GM19240 (cell line): ENCODE measurements around the gene SNPH.

ENCODE experiments used
- DNase-seq: peaks from one replicate; pipeline ENCODE4 v3.0.0; 2011; ENCODE audit warnings: low spot score; ENCODE audit not compliant: insufficient read length

The SNPH gene

DNA sequence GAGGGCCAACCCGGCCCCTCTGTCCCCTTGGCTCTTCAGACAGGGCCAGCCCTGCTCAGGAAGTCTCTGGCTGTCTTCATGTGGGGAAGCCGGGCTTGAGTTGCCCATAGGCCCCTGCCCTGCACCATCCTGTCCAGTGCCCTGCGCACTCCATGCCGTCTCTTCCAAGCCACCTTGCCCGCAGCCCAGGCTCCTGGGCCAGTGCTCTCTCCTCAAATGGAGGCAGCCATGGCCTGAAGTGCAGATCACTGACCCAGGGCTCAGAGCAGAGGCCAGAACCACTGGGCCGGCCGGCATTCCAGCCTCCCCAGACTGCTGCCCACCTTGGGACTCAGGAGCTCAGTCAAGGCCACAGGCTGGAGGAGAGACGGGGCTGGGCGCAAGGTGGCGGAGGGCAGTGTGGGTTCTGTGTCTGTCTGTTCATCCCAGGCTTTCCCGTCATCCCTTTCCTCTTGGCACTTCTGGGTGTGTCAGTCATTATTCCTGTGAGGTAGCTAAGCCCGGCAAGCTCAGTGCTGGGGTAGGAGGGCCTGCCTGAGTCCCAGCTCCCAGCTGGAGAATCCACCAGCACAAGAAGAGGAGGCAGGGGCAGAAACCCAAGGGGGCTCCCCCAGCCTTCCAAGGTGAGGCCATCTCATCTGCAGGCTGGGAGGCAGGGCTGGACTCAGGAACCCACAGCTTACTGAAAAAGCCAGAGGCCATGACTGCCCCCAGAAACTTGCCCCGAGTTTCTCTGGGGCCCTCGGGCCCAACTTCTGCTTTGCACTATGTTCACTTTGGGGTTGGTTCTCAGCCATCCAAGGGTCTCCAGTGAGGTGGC, 40.4 kb downstream of the SNPH start:
- DNase-seq: no peak

DNA sequence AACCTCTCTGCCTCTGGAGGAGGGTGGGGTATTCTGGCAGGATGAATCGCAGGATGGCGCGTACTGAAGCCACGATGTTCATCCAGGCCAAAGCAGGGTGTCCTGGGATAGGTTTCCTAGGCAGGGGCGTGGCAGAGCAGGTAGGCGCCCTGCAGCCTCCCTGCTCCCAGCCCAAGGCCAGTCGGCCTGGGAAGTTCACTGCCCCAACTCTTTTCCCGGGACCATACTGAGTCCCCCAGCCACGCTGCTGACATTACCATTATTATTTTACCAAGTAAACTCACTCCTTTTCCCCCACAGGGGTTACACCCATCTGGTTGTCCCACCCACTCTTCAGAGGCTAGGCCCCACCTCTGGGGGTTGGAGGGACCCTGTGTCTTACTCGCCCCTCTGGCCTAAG, 41.1 kb downstream of the SNPH start:
- no peak for DNase-seq

DNA sequence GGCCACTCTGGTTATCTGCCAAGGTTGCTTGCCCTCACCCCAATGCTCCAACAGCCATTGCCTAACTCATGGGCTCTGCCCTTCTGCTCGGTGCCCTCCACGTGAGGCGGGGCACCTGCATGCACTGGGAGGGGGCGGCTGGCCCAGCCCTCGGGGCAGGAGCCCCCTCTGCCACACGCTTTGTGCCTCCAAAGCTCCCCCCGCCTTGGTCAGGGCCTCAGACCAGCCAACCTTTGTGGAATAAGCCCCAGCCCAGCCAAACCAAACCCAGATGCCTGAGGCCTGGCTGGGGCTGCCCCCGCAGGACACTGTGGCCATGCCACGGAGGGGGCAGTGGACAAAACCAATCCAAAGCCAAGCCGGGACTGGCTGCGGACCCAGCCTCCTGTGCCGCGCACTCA, 41.5 kb downstream of the SNPH start:
- no peak for DNase-seq

DNA sequence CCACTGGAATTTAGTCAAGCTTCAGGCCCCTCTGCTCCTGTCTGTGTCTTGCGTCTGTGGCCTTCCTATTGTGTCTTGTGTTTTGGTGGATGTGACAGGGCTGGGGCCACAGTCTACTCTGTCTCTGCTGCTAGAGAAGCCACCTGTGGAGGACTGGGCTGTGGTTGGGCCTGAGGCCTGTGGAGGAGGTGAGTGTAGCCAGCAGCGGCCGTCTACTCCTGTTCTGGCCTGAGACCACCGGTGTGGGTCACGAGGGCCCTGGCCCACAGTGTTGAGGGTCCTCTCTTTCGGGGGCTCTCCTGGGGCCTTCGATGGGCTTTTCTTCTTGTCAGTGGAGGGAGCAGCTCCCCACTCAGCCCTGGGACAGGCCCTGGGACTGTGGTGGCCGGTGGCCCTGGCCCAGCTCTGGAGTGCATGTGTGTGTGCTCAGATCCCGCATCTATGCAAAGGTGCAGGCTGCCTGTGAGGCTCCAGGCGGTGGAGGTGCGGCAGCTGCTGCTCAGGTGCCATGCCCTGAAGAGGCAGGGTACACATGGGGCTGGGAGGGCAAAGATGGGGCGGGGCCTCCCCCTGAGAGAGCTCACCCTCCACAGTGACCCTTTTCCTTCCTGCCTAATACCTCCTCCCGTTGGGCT, 42.1 kb downstream of the SNPH start:
- DNase-seq: no peak

DNA sequence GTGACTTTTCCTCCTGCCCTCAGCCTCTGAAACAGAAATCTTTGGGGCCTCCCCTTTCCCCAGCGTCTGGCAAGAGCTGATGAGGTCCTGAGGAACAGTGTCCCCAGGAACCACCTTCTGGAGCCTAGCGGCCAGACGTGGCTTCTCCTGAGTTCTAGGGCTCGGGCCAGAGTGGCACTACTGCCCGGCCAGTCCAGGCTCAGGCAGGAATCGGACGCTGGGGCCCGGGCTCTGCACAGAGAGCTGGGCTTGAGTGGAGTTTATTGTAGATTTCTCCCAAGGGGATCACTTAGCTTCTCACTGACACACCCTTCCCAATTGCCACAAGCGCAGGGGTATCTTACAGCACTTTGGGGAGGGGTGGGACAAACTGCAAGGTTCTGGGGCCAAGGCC, 42.6 kb downstream of the SNPH start:
- DNase-seq: no peak

DNA sequence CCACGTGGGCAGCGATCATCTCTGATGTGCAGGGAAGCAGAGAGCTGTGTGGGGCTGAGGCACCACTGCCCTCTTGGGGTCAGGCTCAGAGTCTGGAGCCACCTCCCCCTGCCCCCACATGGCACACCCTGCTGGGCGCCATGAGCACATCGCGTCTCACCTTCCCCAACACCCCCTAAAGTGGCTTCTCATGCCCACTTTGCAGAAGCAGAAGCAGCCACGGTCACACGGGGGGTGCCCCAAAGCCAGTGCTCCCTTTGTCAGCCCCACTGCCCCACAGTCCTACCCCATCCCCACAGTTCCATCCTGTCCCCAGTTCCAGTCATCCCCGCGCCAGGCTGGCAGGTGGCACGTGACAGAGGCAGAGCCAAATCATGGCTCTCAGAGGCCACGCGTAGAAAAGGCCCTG, 43.3 kb downstream of the SNPH start:
- DNase-seq: no peak

DNA sequence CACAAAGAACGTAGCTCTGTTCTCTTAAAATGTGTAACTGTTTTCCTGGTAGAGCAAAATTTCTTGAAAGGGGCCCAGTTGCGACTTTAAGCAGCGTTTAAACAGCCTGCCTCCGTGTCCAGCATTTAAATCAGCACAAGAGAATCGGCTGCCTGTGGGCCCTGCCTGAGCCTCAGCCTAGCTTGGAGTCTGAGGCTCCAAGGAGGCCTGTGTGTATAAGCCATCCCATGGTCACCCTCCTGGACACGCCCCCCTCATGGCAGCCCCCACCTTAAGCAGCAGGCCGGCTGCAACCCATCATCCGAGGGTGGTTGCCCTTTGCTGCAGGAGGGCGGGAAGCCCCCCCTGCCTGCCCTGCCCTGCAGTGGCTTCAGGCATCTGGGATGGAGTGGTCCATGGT, 44.0 kb downstream of the SNPH start:
- no peak for DNase-seq

DNA sequence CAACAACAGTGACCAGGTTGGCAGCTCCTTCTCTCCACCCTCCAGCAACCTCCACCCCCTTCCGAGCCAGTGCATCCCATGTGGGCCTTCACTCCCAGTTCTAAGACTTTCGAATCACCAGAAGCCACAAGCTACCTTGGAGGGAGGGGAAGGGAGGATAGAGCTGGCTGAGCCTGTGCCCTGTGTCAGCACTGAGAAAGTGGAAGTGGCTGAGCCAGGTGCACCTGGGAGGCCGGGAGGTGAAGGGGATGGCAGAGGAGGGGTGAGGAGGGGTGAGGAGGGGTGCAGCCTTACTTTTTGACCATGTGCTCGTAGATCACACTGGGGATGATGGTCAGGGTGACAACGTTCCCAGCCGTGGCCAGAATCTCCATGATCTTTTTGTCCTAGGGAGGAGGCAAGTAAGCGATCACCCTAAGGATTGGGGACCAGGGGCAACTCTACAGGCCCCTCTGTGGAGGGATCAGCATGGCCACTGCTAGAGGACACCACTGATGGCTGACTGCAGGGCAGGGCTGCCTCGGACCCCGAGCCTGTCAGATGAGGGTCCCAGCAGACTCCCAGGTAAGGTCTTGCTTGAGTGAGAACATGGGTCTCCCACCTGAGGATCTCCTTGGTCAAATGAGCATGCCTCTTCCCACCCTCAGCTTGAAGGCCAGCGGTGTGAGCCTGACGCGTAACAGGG, 44.6 kb downstream of the SNPH start:
- no peak for DNase-seq

DNA sequence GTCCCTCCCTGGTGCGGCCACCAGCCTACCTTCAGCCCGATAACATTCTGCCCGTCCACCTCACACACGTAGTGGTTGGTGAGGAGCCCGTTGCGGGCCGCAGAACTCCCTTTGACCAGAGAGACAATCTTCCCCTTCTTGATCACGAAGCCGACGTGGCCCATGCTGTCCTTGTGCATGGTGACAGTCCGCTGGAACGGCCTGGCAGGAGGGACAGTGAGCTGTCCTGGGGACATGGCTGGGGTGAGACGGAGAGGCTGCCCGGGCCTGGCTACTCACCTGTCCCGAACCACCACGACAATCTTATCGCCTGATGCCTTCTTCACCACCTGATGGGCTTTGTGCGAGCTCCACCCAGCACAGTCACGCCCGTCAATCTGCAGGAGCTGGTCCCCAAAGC, 46.2 kb downstream of the SNPH start:
- DNase-seq: no peak

DNA sequence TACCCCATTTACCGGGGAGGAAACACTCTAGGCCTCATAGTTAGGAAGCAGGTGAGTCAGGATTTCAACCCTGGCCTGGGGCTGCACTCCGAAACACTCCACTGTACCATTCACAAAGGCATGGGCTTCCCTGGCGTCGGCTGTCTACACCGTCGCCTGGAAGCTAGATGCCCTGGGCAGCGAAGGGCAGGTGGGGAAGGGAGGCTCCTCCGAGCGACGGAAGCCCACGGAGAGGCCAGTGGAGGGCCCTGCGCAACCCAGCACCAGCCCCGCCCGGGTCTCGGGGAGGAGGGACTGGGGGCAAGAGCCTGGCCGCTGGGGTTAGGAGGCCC, 46.8 kb downstream of the SNPH start:
- no peak for DNase-seq

DNA sequence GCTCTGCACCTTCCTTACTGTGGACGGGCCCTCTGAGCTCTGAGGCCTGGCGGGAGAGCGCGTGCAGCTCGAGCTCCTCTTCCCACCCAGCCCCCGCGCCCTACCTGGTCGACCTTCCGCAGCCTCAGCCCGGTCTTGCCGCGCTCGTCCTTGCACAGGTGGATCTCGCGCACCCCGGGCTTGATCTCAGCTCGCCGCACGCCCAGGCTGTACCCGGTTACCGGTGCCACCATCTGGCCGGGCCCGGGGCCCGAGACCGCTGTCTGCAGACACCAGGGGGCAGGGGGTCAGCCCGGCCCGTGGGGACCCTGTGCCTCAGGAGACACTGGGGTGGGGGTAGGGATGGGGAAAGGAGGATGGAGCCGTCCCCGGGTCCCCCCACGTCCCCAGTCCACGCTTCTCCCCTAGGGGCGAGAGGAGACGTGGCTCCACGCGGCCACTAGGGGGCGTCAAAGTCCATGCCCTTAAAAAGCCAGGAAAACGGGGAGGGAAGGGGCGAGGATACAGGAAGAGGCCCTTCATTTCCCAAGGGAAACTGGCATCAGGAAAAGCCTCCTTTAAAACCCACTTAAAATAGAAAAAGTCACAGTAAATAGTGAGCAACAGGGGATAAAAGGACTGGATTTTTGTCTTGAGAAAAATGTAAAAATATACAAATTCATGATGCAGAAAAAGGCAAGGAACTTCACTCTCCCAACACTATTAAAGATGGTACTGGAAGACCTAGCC, 47.3 kb downstream of the SNPH start:
- DNase-seq: peak; percentile 68

DNA sequence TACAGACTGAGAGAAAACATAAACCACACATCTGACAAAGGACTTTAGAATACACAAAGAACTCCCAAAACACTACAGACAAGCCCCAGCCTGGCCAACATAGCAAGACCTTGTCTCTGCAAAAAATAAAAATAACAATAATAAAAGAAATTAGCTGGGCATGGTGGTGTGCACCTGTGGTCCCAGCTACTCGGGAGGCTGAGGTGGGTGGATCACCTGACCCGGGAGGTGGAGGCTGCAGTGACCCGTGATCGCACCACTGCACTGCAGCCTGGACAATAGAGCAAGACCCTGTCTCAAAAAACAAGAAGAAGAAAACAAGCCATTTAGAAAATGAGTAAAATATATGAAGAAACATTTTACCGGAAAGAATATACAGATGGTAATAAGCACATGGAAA, 49.7 kb downstream of the SNPH start:
- DNase-seq: no peak

DNA sequence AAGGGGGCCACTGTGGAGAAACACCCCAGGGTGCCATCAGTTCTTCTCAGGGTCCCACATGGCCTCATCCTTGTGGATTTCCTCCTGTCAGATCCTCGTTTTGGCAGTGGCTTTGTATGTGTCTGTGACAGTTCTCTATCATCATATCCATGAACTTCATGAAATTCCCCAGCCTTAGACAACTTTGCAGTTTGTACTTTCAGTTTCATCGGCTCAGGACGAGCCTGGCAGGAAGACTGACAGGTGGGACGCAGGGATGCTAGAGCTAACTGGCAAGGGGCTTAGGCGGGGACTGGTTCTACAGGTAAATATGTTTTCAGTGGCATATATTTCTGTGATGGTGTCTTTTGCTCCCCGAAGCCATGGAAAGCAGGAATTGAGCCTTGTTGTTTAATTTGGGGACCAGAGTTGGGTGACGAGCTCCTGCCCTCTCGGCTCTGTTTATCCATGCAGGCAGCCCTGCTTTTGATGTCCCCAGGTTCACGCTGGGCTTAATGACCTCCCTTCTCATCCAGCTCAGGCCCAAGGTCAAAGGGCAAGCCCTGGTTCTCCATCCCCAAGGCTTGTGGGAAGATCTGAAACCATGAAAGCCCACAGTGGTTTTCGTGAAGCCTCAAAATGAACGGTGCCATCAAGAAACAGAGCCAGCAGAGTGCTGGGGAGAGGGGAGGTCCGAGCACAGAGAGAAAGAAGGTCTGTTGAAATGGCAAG, 51.6 kb downstream of the SNPH start:
- DNase-seq: no peak

DNA sequence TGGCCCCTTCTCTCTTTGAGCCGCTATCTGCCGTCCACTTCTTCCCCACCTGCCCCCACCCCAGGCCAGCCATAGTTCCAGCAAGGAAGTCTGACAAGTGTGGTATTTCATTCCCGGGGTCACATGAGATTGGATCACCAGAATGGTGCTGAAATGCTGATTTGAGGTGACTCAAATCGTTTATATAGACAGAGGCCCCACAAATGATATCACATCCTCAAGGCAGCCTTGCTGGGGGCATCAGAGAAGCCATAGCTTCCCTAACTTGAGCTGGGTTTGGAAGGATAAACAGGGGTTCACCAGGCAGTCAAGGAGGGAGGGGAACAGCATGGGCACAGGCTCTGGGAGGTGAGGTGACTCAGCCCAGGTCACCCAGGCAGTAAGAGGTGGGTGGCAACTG, 53.0 kb downstream of the SNPH start:
- DNase-seq: no peak

DNA sequence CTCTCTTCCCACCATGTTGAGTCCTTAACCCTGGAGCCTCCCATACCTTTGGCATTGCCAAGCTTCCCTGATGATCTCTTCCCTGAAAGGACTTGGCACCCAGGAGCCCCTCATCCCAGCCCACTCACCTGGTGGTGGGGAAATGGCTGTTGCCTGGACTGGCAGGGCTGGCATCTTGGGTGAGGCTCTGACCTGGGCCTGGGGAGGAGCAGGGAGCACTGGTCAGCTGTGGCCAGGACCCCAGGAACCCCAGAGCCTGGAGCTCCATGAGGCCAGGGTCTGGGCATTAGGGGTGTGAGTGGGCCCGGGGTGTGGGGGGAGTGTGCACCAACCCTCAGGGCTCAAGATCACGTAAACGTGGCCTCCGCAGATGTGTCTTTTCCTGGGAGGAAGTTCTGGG, 53.4 kb downstream of the SNPH start:
- no peak for DNase-seq

DNA sequence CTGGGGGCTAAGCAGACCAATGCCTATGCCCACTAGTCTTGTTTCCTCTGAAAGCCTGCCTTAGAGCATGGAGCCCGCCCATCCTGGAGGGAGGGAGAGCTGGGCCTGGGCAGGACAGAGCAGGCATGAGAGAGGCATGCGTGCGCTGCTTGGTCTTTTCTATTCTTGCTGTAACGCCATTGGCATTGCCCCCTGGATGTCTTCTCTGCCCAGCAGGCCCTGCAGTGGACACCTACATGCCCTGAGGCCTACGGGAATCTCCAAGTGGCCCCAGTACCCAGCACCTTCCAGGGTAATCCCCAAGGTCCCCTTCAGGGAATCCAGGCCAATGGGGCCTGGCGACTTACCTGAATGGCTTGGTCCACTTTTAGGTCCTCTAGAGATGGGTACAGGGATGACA, 53.9 kb downstream of the SNPH start:
- DNase-seq: no peak

DNA sequence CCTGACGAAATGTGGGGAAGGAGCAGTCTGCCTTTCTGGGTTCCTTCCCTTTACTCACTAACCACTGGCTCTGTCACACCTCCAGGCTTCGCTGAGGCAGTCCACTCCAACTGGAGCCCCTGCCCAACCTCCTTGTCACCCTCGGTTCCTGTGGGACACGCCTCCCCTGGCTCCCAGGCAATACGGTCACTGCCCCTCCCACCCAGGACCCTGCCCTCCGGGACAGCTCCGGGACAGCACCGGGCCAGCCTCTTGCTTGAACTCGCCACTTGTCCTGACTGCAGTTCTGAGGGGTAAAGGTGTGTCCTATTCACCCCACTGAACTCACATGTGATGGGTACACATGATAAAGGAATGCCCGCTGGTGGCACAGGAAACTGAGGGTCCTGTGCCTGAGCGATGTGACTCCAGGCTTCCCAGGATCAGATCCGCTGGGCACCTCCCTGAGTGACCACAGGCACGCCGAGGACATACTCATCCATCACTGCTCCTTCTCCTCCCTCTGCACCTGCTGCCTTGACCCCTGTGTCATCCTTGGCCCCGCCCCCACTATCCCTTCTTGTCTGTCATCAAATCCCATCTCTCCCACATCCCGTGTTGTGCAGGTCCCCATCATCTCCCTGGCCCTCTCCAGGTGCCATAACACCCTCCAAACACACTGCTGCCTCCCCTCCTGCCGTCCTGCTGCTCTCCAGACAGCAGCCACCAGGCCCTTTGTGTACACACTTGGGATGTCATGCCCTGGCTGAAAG, 55.0 kb downstream of the SNPH start:
- no peak for DNase-seq

DNA sequence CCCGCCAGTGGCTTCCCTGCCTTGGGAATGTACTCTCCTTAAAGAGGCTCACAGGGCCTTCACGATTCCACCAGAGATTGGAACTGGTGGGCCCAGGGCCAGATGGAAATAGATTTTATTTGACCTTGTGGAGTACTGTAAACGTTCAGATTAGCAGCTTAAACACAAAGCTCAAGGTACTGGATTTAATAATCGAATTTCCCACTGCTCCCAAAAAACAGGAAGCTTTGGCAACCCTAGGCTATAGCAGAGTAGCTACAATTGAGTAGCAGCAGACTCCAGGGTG, 55.5 kb downstream of the SNPH start:
- no peak for DNase-seq

DNA sequence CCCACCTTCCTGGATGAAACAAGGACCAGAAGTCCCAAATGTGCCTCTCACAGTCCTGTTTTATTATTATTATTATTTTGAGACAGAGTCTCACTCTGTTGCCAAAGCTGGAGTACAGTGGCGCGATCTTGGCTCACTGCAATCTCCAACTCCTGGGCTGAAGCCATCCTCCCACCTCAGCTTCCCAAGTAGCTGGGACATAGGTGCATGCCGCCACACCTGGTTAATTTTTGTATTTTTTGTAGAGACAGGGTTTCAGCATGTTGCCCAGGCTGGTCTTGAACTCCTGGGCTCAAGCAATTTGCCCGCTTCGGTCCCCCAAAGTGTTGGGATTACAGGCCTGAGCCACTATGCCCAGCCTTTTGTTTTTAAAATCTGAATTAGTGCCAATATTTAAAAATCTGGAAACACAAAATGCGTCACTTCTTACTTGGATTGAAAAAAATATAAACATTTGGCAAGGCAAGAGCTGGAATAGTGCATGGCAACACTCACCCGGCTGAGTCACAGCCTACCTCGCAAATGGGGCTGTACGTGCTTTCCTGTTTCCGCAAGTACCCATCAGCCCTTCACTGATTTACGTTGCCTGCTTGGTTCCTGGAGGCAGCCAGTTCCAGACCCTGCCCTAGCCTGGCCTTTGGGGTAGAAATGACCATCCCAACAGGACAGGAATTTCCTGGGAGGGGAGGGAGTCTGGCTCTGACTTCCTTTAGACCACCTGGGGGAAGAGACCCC, 56.6 kb downstream of the SNPH start:
- no peak for DNase-seq

DNA sequence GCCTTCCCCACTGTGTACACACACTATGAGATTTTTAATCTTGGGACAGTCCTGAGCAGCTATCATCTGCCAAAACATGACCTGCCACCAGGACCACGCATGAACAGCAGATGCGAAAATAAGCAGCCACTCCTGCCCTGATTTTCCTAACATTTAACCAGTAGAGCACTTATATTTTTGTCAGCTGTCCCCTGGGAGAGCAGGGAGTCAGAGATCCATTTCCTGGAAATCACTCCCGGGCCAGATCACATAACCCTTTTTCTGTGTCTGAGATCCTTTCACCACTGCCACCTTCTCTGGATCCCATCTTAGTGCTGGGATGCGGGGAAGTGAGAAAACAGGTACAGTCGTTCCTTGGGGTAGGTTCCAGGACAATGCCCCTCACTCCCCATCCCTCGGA, 57.2 kb downstream of the SNPH start:
- DNase-seq: no peak
